ENCODE data around the gene TYSND1. TPM values are rescaled to one million over a fixed set of nuclear protein-coding genes. Genes with fewer than 3 reads are reported as not detected.
"Not testable (repeated sequence)": the region's sequence is repeated elsewhere in the genome, so short reads cannot be mapped to it uniquely, and the experiment has no call there.

TYSND1 gene
- polyA plus RNA-seq, 2 of the 4 experiments (the other 2 are of a cell fraction), result 10.9 to 20.7 TPM

- no peak for TF ChIP-seq ATOH8 (CRISPR knock-in tag; IDR thresholded peaks at IDR 0.05; ENCODE audit: low read depth)
- H3K4me2 ChIP-seq, result no peak overlapping the region
- H3K9me3 ChIP-seq, result no peaks in the 10 kb centered on the region
- H3K4me1 ChIP-seq, result peaks cover 4% of the 10 kb centered on the region
- FAIRE-seq (no peak), DNase-seq (ENCODE audit: low read depth in 1 of 2, low spot score in 1 of 2) (no peak), ATAC-seq (no peak)
- H3K27ac ChIP-seq, result no peak overlapping the region
- CTCF ChIA-PET, result interaction anchor here (1.5 kb wide), 1 partner anchor 35 kb away, joined by 3 read pairs; no protein-coding TSS in a partner anchor
- WGBS (ENCODE audit: missing lambda C conversion rate), result 79% methylated on average over 3 of the region's 3 CpGs
- H3K4me3 ChIP-seq, result no peak overlapping the region
- POLR2A ChIA-PET, result no interaction called here
Measured at GRCh38 chr10:70186571-70186970, 40.1 kb upstream of the TYSND1 start.

GRCh38 chr10:70186090-70186489 lies 39.6 kb upstream of the TYSND1 start:
- H3K4me1 ChIP-seq, result no peaks in the 10 kb centered on the region
- POLR2A ChIA-PET, result no interaction called here
- no peak overlapping the region for H3K4me3 ChIP-seq
- WGBS (ENCODE audit: missing lambda C conversion rate), result 73% methylated on average over 5 of the region's 5 CpGs
- CTCF ChIA-PET, result interaction anchor here (1.5 kb wide), 1 partner anchor 36 kb away, joined by 3 read pairs; no protein-coding TSS in a partner anchor
- 0 out of 3 replicates have a peak, but pooled peaks cover under 1% of the 10 kb centered on the region for H3K9me3 ChIP-seq
- FAIRE-seq, result no peak
- no peak for TF ChIP-seq ESRRA (IDR thresholded peaks at IDR 0.05; ENCODE audit: borderline replicate concordance, low read length)
- no peak for TF ChIP-seq NFE2L2 (conservative IDR thresholded peaks at IDR 0.05; ENCODE audit: low read length)
- TF ChIP-seq TFCP2L1 (CRISPR knock-in tag; IDR thresholded peaks at IDR 0.05), result no peak
- no peak for TF ChIP-seq ZNF302 (CRISPR knock-in tag; IDR thresholded peaks at IDR 0.05)
- no peak for TF ChIP-seq MAZ (IDR thresholded peaks at IDR 0.05; ENCODE audit: borderline replicate concordance, low read depth, low read length)
- TF ChIP-seq ZC3H11A (IDR thresholded peaks at IDR 0.05), result no peak
- TF ChIP-seq NR3C1 (IDR thresholded peaks at IDR 0.05), result no peak
- no peak for TF ChIP-seq ELK1 (IDR thresholded peaks at IDR 0.05; ENCODE audit: low read depth, low read length)
- TF ChIP-seq KDM1A (IDR thresholded peaks at IDR 0.05; ENCODE audit: low read depth), result no peak
- no peak for TF ChIP-seq RNF2 (IDR thresholded peaks at IDR 0.05; ENCODE audit: borderline replicate concordance, low read depth)
- TF ChIP-seq BCL3 (IDR thresholded peaks at IDR 0.05), result no peak
- no peak for TF ChIP-seq HOXB5 (CRISPR knock-in tag; IDR thresholded peaks at IDR 0.05)
- no peak for TF ChIP-seq JUN (IDR thresholded peaks at IDR 0.05)
- no peak for TF ChIP-seq EHF (CRISPR knock-in tag; IDR thresholded peaks at IDR 0.05)
- no peak for TF ChIP-seq BHLHE40 (IDR thresholded peaks at IDR 0.05; ENCODE audit: low read depth, low read length)
- no peak for DNase-seq (ENCODE audit: low read depth in 1 of 2, low spot score in 1 of 2)
- no peak for ATAC-seq
- no peak overlapping the region for H3K27ac ChIP-seq
- H3K4me2 ChIP-seq, result no peak overlapping the region

GRCh38 chr10:70183304-70183703 lies 36.8 kb upstream of the TYSND1 start:
- Histone ChIP-seq H3K4me1 (no peaks in the 10 kb centered on the region), H3K9me3 (peaks cover 27% of the 10 kb centered on the region), H3K27ac (no peak overlapping the region), H3K4me2 (no peak overlapping the region), H3K4me3 (no peak overlapping the region)
- WGBS (ENCODE audit: missing lambda C conversion rate), result 24% methylated on average over 2 of the region's 2 CpGs
- ChIA-PET CTCF (interaction anchor here (1.6 kb wide), 1 partner anchor 181 kb away, joined by 3 read pairs; no protein-coding TSS in a partner anchor), POLR2A (no interaction called here)
- DNase-seq (ENCODE audit: low read depth in 1 of 2, low spot score in 1 of 2) (no peak), FAIRE-seq (no peak), ATAC-seq (no peak)
- no peak for TF ChIP-seq ESRRA (IDR thresholded peaks at IDR 0.05; ENCODE audit: borderline replicate concordance, low read length)
- no peak for TF ChIP-seq RFX5 (IDR thresholded peaks at IDR 0.05)
- TF ChIP-seq JUN (IDR thresholded peaks at IDR 0.05), result no peak
- TF ChIP-seq MAX (IDR thresholded peaks at IDR 0.05), result no peak
- TF ChIP-seq HMGXB4 (CRISPR knock-in tag; IDR thresholded peaks at IDR 0.05; ENCODE audit: borderline replicate concordance), result no peak
- TF ChIP-seq E2F6 (IDR thresholded peaks at IDR 0.05; ENCODE audit: borderline replicate concordance, low read depth), result no peak
- no peak for TF ChIP-seq NPAS2 (CRISPR knock-in tag; IDR thresholded peaks at IDR 0.05; ENCODE audit: borderline replicate concordance)

- POLR2A ChIA-PET, result interaction anchor here (1.6 kb wide), 1 partner anchor 9 kb away, joined by 10 read pairs; the partner anchor contains the start of gene SAR1A
- H3K4me2 ChIP-seq; ATAC-seq; H3K27ac ChIP-seq; DNase-seq (ENCODE audit: low read depth in 1 of 2, low spot score in 1 of 2); H3K4me3 ChIP-seq; H3K4me1 ChIP-seq; FAIRE-seq: not testable (repeated sequence)
- H3K9me3 ChIP-seq, result peaks cover 35% of the 10 kb centered on the region
- CTCF ChIA-PET, result interaction anchor here (0.6 kb wide), 1 partner anchor 30 kb away, joined by 3 read pairs; no protein-coding TSS in a partner anchor
- 28% methylated on average over 8 of the region's 8 CpGs for WGBS (ENCODE audit: missing lambda C conversion rate)
Measured at GRCh38 chr10:70179209-70179608, 32.7 kb upstream of the TYSND1 start.

All from A549 (cell line).